ENCODE results near the gene TAPBP. TPM values are rescaled to one million over a fixed set of nuclear protein-coding genes. Genes with fewer than 3 reads are reported as not detected.
A peak's percentile ranks its signal among the peaks of the same experiment; 100 is the strongest.
"Not testable (repeated sequence)": the region's sequence is repeated elsewhere in the genome, so short reads cannot be mapped to it uniquely, and the experiment has no call there.

TAPBP gene
- total and polyA plus RNA-seq, 9 donors: 16.0 to 28.4 (median 21.1) TPM

GRCh38 chr6:33288921-33289783 lies 24.7 kb downstream of the TAPBP start, which contains the start of the genes PFDN6 and WDR46:
TSS of gene PFDN6 (plus strand) at chr6:33289601. CDS start at chr6:33289857, 256 bp downstream.
TSS of gene WDR46 (minus strand) at chr6:33289239. CDS start at chr6:33289170, 69 bp downstream.
- Histone ChIP-seq H3K27me3 (ENCODE audit: control insufficient read depth, insufficient read depth, low read length) (no peaks in the 10 kb centered on the region), H3K4me3 (ENCODE audit: low read length) (peak within 1 kb of the TSS; percentile 94), H3K4me1 (ENCODE audit: control insufficient read depth, insufficient read depth, low read length) (peaks cover 15% of the 10 kb centered on the region), H3K9me3 (replicated peaks; ENCODE audit: control insufficient read depth, low read depth, low read length) (no peaks in the 10 kb centered on the region), H3K36me3 (ENCODE audit: control insufficient read depth, insufficient read depth, low read length) (peaks cover 62% of the 10 kb centered on the region), H3K27ac (ENCODE audit: low read length) (peak within 1 kb of the TSS; percentile 77)
- peak; percentile 98 for DNase-seq
- 0% methylated on average over 39 of the region's 43 CpGs for WGBS (ENCODE audit: insufficient coverage)

- peaks cover 62% of the 10 kb centered on the region for H3K36me3 ChIP-seq (ENCODE audit: control insufficient read depth, insufficient read depth, low read length)
- WGBS (ENCODE audit: insufficient coverage): 17% methylated on average over 8 of the region's 21 CpGs
- H3K4me3 ChIP-seq (ENCODE audit: low read length): peak overlapping the region; percentile 94
- H3K27me3 ChIP-seq (ENCODE audit: control insufficient read depth, insufficient read depth, low read length): no peaks in the 10 kb centered on the region
- H3K27ac ChIP-seq (ENCODE audit: low read length): peak overlapping the region; percentile 77
- no peak for DNase-seq
- H3K4me1 ChIP-seq (ENCODE audit: control insufficient read depth, insufficient read depth, low read length): peaks cover 15% of the 10 kb centered on the region
- H3K9me3 ChIP-seq (replicated peaks; ENCODE audit: control insufficient read depth, low read depth, low read length): no peaks in the 10 kb centered on the region
These were observed 25.5 kb downstream of the TAPBP start for GRCh38 chr6:33288141-33288920.

GRCh38 chr6:33286946-33287914 lies 26.6 kb downstream of the TAPBP start:
- 89% methylated on average over 18 of the region's 22 CpGs for WGBS (ENCODE audit: insufficient coverage)
- no peak for DNase-seq
- Histone ChIP-seq H3K27ac (ENCODE audit: low read length) (no peak overlapping the region), H3K9me3 (replicated peaks; ENCODE audit: control insufficient read depth, low read depth, low read length) (no peaks in the 10 kb centered on the region), H3K4me1 (ENCODE audit: control insufficient read depth, insufficient read depth, low read length) (peaks cover 15% of the 10 kb centered on the region), H3K27me3 (ENCODE audit: control insufficient read depth, insufficient read depth, low read length) (no peaks in the 10 kb centered on the region), H3K4me3 (ENCODE audit: low read length) (no peak overlapping the region), H3K36me3 (ENCODE audit: control insufficient read depth, insufficient read depth, low read length) (peaks cover 64% of the 10 kb centered on the region)

GRCh38 chr6:33285214-33285613 lies 28.7 kb downstream of the TAPBP start:
- WGBS (ENCODE audit: insufficient coverage): no CpG with 5 or more reads among the region's 4 CpGs
- H3K27ac ChIP-seq (ENCODE audit: low read length); H3K27me3 ChIP-seq (ENCODE audit: control insufficient read depth, insufficient read depth, low read length); DNase-seq; H3K4me3 ChIP-seq (ENCODE audit: low read length); H3K9me3 ChIP-seq (replicated peaks; ENCODE audit: control insufficient read depth, low read depth, low read length): not testable (repeated sequence)
- H3K36me3 ChIP-seq (ENCODE audit: control insufficient read depth, insufficient read depth, low read length): peaks cover 57% of the 10 kb centered on the region
- H3K4me1 ChIP-seq (ENCODE audit: control insufficient read depth, insufficient read depth, low read length): peaks cover 13% of the 10 kb centered on the region

GRCh38 chr6:33280539-33280938 lies 33.3 kb downstream of the TAPBP start:
- no peaks in the 10 kb centered on the region for H3K27me3 ChIP-seq (ENCODE audit: control insufficient read depth, insufficient read depth, low read length)
- H3K27ac ChIP-seq (ENCODE audit: low read length): no peak overlapping the region
- no peaks in the 10 kb centered on the region for H3K9me3 ChIP-seq (replicated peaks; ENCODE audit: control insufficient read depth, low read depth, low read length)
- no peak for DNase-seq
- 92% methylated on average over 6 of the region's 6 CpGs for WGBS (ENCODE audit: insufficient coverage)
- H3K4me3 ChIP-seq (ENCODE audit: low read length): no peak overlapping the region
- peaks cover 17% of the 10 kb centered on the region for H3K4me1 ChIP-seq (ENCODE audit: control insufficient read depth, insufficient read depth, low read length)
- peaks cover 67% of the 10 kb centered on the region for H3K36me3 ChIP-seq (ENCODE audit: control insufficient read depth, insufficient read depth, low read length)

GRCh38 chr6:33279971-33280511 lies 33.8 kb downstream of the TAPBP start:
- Histone ChIP-seq H3K36me3 (ENCODE audit: control insufficient read depth, insufficient read depth, low read length) (peaks cover 72% of the 10 kb centered on the region), H3K4me3 (ENCODE audit: low read length) (no peak overlapping the region), H3K4me1 (ENCODE audit: control insufficient read depth, insufficient read depth, low read length) (peaks cover 20% of the 10 kb centered on the region), H3K27me3 (ENCODE audit: control insufficient read depth, insufficient read depth, low read length) (no peaks in the 10 kb centered on the region), H3K27ac (ENCODE audit: low read length) (no peak overlapping the region), H3K9me3 (replicated peaks; ENCODE audit: control insufficient read depth, low read depth, low read length) (no peaks in the 10 kb centered on the region)
- DNase-seq: no peak
- 0% methylated on average over 2 of the region's 5 CpGs for WGBS (ENCODE audit: insufficient coverage)

GRCh38 chr6:33279257-33279695 lies 34.6 kb downstream of the TAPBP start:
- H3K4me1 ChIP-seq (ENCODE audit: control insufficient read depth, insufficient read depth, low read length): peaks cover 27% of the 10 kb centered on the region

GRCh38 chr6:33278810-33279209 lies 35.1 kb downstream of the TAPBP start:
- Histone ChIP-seq H3K27ac (ENCODE audit: low read length) (no peak overlapping the region), H3K4me1 (ENCODE audit: control insufficient read depth, insufficient read depth, low read length) (peaks cover 32% of the 10 kb centered on the region), H3K27me3 (ENCODE audit: control insufficient read depth, insufficient read depth, low read length) (no peaks in the 10 kb centered on the region), H3K36me3 (ENCODE audit: control insufficient read depth, insufficient read depth, low read length) (peaks cover 73% of the 10 kb centered on the region), H3K4me3 (ENCODE audit: low read length) (no peak overlapping the region), H3K9me3 (replicated peaks; ENCODE audit: control insufficient read depth, low read depth, low read length) (no peaks in the 10 kb centered on the region)
- DNase-seq: no peak
- WGBS (ENCODE audit: insufficient coverage): no CpG with 5 or more reads among the region's 3 CpGs

More at GRCh38 chr6:33279257-33279695, 34.6 kb downstream of the TAPBP start:
- Histone ChIP-seq H3K4me3 (ENCODE audit: low read length) (no peak overlapping the region), H3K27me3 (ENCODE audit: control insufficient read depth, insufficient read depth, low read length) (no peaks in the 10 kb centered on the region), H3K36me3 (ENCODE audit: control insufficient read depth, insufficient read depth, low read length) (peaks cover 73% of the 10 kb centered on the region), H3K9me3 (replicated peaks; ENCODE audit: control insufficient read depth, low read depth, low read length) (no peaks in the 10 kb centered on the region), H3K27ac (ENCODE audit: low read length) (no peak overlapping the region)
- WGBS (ENCODE audit: insufficient coverage): 73% methylated on average over 7 of the region's 13 CpGs
- DNase-seq: no peak

GRCh38 chr6:33278392-33278741 lies 35.5 kb downstream of the TAPBP start:
- Histone ChIP-seq H3K4me3 (ENCODE audit: low read length) (no peak overlapping the region), H3K27ac (ENCODE audit: low read length) (no peak overlapping the region), H3K4me1 (ENCODE audit: control insufficient read depth, insufficient read depth, low read length) (peaks cover 36% of the 10 kb centered on the region), H3K27me3 (ENCODE audit: control insufficient read depth, insufficient read depth, low read length) (no peaks in the 10 kb centered on the region), H3K36me3 (ENCODE audit: control insufficient read depth, insufficient read depth, low read length) (peaks cover 73% of the 10 kb centered on the region), H3K9me3 (replicated peaks; ENCODE audit: control insufficient read depth, low read depth, low read length) (no peaks in the 10 kb centered on the region)
- WGBS (ENCODE audit: insufficient coverage): 36% methylated on average over 2 of the region's 9 CpGs
- no peak for DNase-seq

All from muscle of leg (tissue), 11 donors.